Stimulated activated CD4-positive, alpha-beta T cell treated with anti-CD3 and anti-CD28 coated beads, Interleukin-1b, Interleukin-23, amount 100 ng/mL, for 48 hours (primary cell): ENCODE results near the gene RTKN.
A peak's percentile ranks its signal among the peaks of the same experiment; 100 is the strongest.
"Not testable (repeated sequence)": the region's sequence is repeated elsewhere in the genome, so short reads cannot be mapped to it uniquely, and the experiment has no call there.

Experiments
- DNase-seq: peaks from one replicate; pipeline ENCODE4 v3.0.0-alpha.2; 2020

RTKN gene, protein sequence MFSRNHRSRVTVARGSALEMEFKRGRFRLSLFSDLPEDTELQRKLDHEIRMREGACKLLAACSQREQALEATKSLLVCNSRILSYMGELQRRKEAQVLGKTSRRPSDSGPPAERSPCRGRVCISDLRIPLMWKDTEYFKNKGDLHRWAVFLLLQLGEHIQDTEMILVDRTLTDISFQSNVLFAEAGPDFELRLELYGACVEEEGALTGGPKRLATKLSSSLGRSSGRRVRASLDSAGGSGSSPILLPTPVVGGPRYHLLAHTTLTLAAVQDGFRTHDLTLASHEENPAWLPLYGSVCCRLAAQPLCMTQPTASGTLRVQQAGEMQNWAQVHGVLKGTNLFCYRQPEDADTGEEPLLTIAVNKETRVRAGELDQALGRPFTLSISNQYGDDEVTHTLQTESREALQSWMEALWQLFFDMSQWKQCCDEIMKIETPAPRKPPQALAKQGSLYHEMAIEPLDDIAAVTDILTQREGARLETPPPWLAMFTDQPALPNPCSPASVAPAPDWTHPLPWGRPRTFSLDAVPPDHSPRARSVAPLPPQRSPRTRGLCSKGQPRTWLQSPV

GRCh38 chr2:74441690-74442482 lies at the start of gene RTKN:
RTKN (minus strand) TSS chr2:74441937; CDS start chr2:74441816, 121 bp downstream.
- DNase-seq = peak; percentile 22

DNA sequence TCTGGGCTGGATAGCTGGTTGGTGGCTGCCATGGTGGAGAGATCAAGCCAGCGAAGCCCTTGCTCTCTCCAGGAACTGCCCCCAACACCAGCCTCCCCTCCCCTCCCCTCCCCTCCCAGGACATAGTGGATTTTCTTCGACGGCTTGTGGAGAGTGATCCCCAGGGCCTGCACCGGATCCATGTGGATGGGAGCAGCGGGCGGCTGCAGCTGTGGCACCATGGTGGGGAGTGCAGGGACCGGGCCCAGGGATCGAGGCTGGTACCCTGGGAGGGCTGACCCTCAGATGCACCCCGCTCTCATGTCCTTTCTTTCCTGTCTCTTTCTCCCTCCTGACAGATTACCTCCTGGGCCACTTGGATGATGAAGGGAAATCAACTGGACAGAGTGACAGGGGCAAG lies 48.2 kb upstream of the RTKN start:
- DNase-seq = no peak

DNA sequence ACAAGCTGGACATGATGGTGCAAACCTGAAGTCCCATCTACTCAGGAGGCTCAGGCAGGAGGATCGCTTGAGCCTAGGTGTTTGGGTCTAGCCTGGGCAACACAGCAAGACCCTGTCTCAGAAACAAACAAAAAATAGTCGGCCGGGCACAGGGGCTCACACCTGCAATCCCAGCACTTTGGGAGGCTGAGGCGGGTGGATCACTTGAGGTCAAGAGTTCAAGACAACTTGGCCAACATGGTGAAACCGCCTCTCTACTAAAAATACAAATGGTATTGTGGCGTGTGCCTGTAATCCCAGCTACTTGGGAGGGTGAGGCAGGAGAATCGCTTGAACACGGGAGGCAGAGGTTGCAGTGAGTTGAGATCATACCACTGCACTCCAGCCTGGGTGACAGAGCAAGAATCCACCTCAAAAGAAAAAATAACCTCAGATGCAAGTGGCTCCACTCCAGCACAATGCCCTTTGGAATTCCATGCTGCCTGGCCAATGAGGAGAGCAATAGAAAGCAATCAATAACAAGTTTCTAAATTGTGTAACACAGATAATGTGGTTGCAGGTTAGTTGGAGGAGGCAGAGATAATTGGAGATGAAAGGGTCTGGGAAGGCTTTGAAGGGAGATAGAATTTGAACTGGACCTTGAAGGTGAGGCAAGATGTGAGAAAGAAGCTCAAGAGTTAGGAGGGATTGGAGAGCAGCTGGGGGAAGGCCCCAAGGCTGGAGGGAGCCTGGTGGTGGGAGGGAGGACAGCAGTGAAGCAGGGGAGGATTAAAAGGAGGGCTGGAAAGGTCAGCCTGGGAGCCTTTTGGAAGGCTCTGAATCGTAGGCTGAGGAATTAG lies 47.1 kb upstream of the RTKN start:
- no peak for DNase-seq

GRCh38 chr2:74486141-74486540 lies 44.4 kb upstream of the RTKN start:
- DNase-seq = no peak

GRCh38 chr2:74483675-74484164 lies 42.0 kb upstream of the RTKN start:
- not testable (repeated sequence) for DNase-seq

- peak; percentile 94 for DNase-seq
Observed at GRCh38 chr2:74482801-74483674, 41.3 kb upstream of the RTKN start, which contains the start of the genes CCDC142 and TTC31. CCDC142 (minus strand) TSS chr2:74482998; CDS start chr2:74482837, 161 bp downstream. TTC31 (plus strand) TSS chr2:74483081; CDS start chr2:74483096, 15 bp downstream.

DNA sequence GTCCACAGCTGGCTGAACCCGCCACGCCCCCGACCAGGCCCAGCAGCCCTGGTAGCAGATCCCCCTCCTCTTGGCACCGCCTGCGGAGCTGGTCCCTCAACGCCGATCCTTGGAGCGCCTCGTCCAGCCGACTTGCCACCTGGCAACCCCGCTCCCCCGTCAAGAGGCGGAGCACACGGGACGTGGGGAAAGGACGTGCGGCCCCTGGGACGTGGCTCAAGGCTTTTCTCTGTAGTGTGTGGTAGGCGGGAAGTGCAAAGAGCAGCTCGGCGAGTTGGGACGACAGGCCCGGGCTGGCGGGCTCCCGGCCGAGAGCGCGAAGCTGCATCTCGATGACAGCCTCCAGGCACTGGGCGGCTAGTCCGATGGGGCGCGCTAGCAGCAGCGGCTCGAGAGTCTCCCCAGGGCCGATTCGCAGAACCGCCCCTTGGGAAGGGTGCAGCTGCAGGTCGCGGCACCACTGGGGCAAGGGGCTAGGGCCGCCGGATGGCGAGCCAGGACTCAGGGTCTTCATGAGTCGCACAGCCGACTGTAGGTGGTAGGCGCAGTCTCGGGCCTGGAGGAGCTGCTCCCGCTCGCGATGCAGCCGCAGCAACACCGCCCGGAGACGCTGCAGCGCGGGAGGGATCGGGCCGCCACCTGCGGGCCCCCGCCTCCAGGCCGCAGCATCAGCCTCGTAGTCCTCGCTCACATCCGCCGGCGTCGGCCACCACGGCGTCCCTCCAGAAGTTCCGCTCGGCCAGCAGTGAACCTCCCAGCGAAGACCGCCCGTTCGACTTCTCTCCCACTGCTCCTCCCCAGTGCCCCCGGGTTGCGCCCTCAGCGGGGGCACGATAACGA lies 40.4 kb upstream of the RTKN start:
- peak; percentile 58 for DNase-seq

- DNase-seq = no peak
Observed at GRCh38 chr2:74481431-74481830, 39.7 kb upstream of the RTKN start.

DNA sequence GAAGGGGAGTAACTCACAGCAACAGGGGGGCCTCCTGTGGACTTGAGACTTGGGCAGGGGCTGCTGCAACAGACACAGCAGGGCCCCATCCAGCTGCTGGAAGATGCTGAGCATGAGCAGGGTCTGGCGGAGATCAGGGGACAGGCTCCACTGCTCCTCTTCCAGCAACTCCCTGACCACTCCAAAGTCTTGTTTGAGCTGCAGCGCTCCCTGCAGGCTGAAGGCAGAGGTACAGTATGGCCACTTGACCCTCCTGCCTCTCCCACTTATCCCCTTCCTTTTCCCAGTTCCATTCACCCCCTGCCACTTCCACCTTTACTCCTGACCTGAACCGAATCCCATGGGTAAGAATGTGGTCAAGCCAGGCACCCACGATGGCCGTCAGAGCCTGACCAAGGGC lies 33.2 kb upstream of the RTKN start:
- DNase-seq = no peak

- no peak for DNase-seq
Observed at GRCh38 chr2:74474481-74474880, 32.7 kb upstream of the RTKN start.

DNA sequence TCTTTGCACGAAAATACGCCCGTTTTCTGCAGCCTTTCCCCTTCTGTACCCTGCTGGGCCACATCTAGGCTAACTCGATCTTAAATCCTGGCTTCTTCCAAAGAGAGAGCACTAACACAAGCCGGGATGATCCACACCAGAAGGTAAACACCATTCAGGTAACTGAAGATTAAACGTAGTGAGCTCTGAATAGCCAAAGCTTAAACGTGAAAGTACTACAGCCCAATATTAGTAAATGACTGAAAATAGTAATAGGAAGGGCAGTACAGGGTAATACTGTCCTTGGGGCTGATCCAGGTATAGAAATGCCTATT lies 31.2 kb upstream of the RTKN start:
- DNase-seq = no peak

GRCh38 chr2:74472086-74472944 lies 30.6 kb upstream of the RTKN start, which contains the start of gene MRPL53:
MRPL53 (minus strand) TSS chr2:74472680; CDS start chr2:74472660, 20 bp downstream.
- DNase-seq = peak; percentile 94

DNA sequence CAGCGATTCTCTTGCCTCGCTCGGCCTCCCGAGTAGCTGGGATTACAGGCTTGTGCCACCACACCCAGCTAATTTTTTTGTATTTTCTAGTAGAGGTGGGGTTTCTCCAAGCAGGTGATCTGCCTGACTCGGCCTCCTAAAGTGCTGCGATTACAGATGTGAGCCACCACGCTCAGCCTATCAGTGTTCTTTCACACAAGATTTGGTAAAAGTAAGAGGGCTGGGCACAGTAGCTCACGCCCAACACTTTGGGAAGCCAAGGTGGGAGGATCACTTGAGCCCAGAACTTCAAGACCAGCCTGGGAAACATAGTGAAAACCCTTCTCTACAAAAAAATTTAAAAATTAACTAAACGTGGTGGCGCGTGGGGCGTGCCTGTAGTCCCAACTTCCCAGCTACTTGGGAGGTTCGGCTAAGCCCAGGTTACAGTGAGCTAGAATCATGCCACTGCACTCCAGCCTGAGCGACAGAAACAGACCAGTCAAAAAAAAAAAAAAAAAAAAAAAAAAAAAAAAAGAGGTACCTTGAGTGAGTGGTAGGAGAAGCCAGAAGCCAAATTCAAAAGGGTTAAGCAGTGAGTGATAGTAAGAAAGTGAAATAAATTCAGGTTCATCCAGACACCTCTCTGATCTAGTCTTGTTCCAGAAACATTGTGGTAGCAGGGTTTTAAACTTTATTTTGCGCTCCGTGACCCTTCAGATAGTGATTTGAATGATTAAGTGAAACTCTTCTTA lies 29.8 kb upstream of the RTKN start:
- DNase-seq = no peak

DNA sequence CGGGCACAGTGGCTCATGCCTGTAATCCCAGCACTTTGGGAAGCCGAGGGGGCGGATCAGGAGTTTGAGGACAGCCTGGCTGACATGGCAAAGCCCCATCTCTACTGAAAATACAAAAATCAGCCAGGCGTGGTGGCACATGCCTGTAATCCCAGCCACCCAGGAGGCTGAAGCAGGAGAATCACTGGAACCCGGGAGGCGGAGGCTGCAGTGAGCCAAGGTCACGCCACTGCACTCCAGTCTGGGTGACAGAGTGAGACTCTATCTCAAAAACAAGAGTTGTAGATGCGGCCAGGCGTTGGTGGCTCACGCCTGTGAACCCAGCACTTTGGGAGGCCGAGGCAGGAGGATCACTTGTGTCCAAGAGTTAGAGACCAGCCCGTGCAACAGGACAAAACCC lies 29.0 kb upstream of the RTKN start:
- not testable (repeated sequence) for DNase-seq

DNA sequence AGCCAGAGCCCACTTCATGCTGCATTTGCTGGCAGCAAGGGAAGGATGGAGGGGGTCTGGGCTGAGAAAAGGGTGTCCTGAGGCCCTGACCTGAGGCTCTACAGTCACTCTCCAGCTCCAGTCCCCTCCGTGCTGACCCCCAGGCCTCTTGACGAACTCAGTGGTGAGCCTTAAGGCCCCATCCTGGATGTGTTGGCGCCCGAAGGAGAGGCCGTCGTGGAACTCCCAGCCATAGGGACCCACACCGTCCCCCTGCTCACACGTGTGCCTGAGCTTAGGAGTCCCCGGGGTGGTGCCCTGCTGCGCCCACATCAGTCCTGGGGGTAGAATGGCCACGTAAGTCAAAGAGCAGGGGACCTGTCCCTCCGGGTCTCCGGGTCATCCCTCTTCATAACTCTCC lies 22.7 kb upstream of the RTKN start:
- no peak for DNase-seq

DNA sequence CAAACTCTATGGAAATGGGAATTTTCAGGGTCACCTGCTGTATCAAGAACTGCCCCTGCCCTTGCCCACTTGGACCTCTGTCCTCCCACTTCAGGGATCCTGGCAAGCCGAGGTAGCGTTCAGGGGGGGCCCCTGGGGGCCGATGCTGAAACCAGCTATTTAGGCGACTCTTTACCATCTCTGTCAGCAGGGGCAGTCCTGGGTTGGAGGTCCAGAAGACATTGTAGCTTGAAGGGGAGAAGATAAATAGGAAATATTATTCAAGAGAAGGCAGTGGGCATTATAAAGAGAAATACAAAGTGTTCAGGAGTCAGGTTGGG lies 21.0 kb upstream of the RTKN start:
- DNase-seq = no peak

- no peak for DNase-seq
Observed at GRCh38 chr2:74462054-74462785, 20.5 kb upstream of the RTKN start.
